Left ventricle myocardium inferior (tissue), 1 donor: ENCODE measurements around the gene TBX15. TPM values are rescaled to one million over a fixed set of nuclear protein-coding genes. Genes with fewer than 3 reads are reported as not detected.

ENCODE experiments used
- DNase-seq: peaks from one replicate; pipeline ENCODE4 v3.0.0-alpha.2; 2020
- H3K27ac ChIP-seq: fragments of 200-600 bp; replicated peaks from 2 replicates; pipeline ENCODE4 v1.8.0; 2021
- H3K27me3 ChIP-seq: fragments of 200-600 bp; 2 replicates; pipeline ENCODE4 v1.8.0; 2021; ENCODE audit warnings: low read depth
- H3K36me3 ChIP-seq: fragments of 200-600 bp; 2 replicates; pipeline ENCODE4 v1.8.0; 2021
- H3K4me1 ChIP-seq: fragments of 200-600 bp; 2 replicates; pipeline ENCODE4 v1.8.0; 2021
- H3K4me3 ChIP-seq: fragments of 200-600 bp; 2 replicates; pipeline ENCODE4 v1.8.0; 2021; ENCODE audit warnings: mild to moderate bottlenecking, moderate library complexity
- H3K9me3 ChIP-seq: fragments of 200-600 bp; replicated peaks from 2 replicates; pipeline ENCODE4 v1.8.0; 2021
- CTCF ChIP-seq: fragments of 200-600 bp; IDR thresholded peaks from 2 replicates; pipeline ENCODE4 v1.8.0; 2021; ENCODE audit warnings: antibody characterized with exemption, mild to moderate bottlenecking, borderline replicate concordance
- intact Hi-C: fragments of 100-400 bp; cut with micrococcal nuclease; formaldehyde crosslinking; loops from one replicate; pipeline ENCODE4 v1.11.0; 2022
- total RNA-seq: library from RNA; stranded (reverse); fragmentation: NEBNext Ultra II Directional; extraction: Animal tissue kit (Norgen Biotek cat#: 25700); gene quantifications from one replicate; pipeline ENCODE4 v1.2.1, GENCODE V29; 2021
- donor health status: DM: no; HTN: yes; CAD: no; lungs with severe emphysema.

The TBX15 gene
- total RNA-seq, 1 donor from 2014 or later = 0.63 TPM

- Histone ChIP-seq H3K4me3 (peak overlapping the region; percentile 65), H3K36me3 (no peaks in the 10 kb centered on the region), H3K9me3 (no peaks in the 10 kb centered on the region), H3K4me1 (peaks cover 46% of the 10 kb centered on the region), H3K27ac (no peak overlapping the region), H3K27me3 (peaks cover 100% of the 10 kb centered on the region)
- no peak for DNase-seq
- no peak for TF ChIP-seq CTCF
- intact Hi-C loops = no loop called here
These were observed 2.2 kb downstream of the TBX15 start for GRCh38 chr1:118985640-118986554.

- H3K27me3 ChIP-seq = peaks cover 100% of the 10 kb centered on the region
- peak overlapping the region; percentile 65 for H3K4me3 ChIP-seq
- no peak for TF ChIP-seq CTCF
- H3K36me3 ChIP-seq = no peaks in the 10 kb centered on the region
- H3K9me3 ChIP-seq = no peaks in the 10 kb centered on the region
- H3K27ac ChIP-seq = no peak overlapping the region
- DNase-seq = no peak
- intact Hi-C loops = no loop called here
- peaks cover 47% of the 10 kb centered on the region for H3K4me1 ChIP-seq
These were observed 3.2 kb downstream of the TBX15 start for GRCh38 chr1:118984722-118985639.

GRCh38 chr1:118984086-118984721 lies 3.9 kb downstream of the TBX15 start:
- peaks cover 55% of the 10 kb centered on the region for H3K4me1 ChIP-seq

GRCh38 chr1:118983558-118984041 lies 4.5 kb downstream of the TBX15 start:
- Histone ChIP-seq H3K27ac (no peak overlapping the region), H3K4me1 (peaks cover 55% of the 10 kb centered on the region), H3K27me3 (peaks cover 100% of the 10 kb centered on the region), H3K4me3 (peak overlapping the region; percentile 65), H3K36me3 (no peaks in the 10 kb centered on the region), H3K9me3 (no peaks in the 10 kb centered on the region)
- no peak for TF ChIP-seq CTCF
- no peak for DNase-seq
- intact Hi-C loops = no loop called here

More at GRCh38 chr1:118984086-118984721, 3.9 kb downstream of the TBX15 start:
- intact Hi-C loops = no loop called here
- no peak for DNase-seq
- Histone ChIP-seq H3K27ac (no peak overlapping the region), H3K4me3 (peak overlapping the region; percentile 65), H3K27me3 (peaks cover 100% of the 10 kb centered on the region), H3K9me3 (no peaks in the 10 kb centered on the region), H3K36me3 (no peaks in the 10 kb centered on the region)
- no peak for TF ChIP-seq CTCF
